Endodermal cell (in vitro differentiated cells): ENCODE measurements around the gene CDC123. TPM values are rescaled to one million over a fixed set of nuclear protein-coding genes. Genes with fewer than 3 reads are reported as not detected.
"Not testable (repeated sequence)": the region's sequence is repeated elsewhere in the genome, so short reads cannot be mapped to it uniquely, and the experiment has no call there.

ENCODE experiments used
- DNase-seq: peaks from one replicate; pipeline ENCODE4 v3.0.0-alpha.2; 2017
- H3K27ac ChIP-seq: 2 replicates; pipeline ENCODE4 v1.5.1; 2013; ENCODE audit warnings: mild to moderate bottlenecking, low read depth, low read length, moderate library complexity
- H3K27me3 ChIP-seq: 2 replicates; pipeline ENCODE4 v1.6.1; 2013; ENCODE audit warnings: mild to moderate bottlenecking, low read length, moderate library complexity; ENCODE audit not compliant: insufficient read depth, control insufficient read depth, poor library complexity, severe bottlenecking
- H3K36me3 ChIP-seq: 2 replicates; pipeline ENCODE4 v1.7.0; 2013; ENCODE audit warnings: mild to moderate bottlenecking, low read length, moderate library complexity; ENCODE audit not compliant: control insufficient read depth, insufficient read depth
- H3K4me1 ChIP-seq: one replicate; pipeline ENCODE4 v1.7.0; 2013; ENCODE audit warnings: low read length; ENCODE audit not compliant: control insufficient read depth, insufficient read depth
- H3K4me3 ChIP-seq: 2 replicates; pipeline ENCODE4 v1.5.1; 2013; ENCODE audit warnings: mild to moderate bottlenecking, low read length, moderate library complexity
- H3K9ac ChIP-seq: 2 replicates; pipeline ENCODE4 v1.6.1; 2013; ENCODE audit warnings: mild to moderate bottlenecking, low read length, moderate library complexity; ENCODE audit not compliant: poor library complexity, severe bottlenecking; ENCODE audit errors: extremely low read depth
- H3K9me3 ChIP-seq: 2 replicates; pipeline ENCODE4 v1.6.1; 2013; ENCODE audit warnings: mild to moderate bottlenecking, low read length, moderate library complexity; ENCODE audit not compliant: control insufficient read depth
- H3K27ac Mint-ChIP-seq: 2 replicates; pipeline ENCODE4 v1.8.0; 2020; ENCODE audit warnings: mixed read lengths
- H3K27me3 Mint-ChIP-seq: 2 replicates; pipeline ENCODE4 v1.8.0; 2021; ENCODE audit warnings: mild to moderate bottlenecking, mixed read lengths; ENCODE audit not compliant: insufficient read depth
- H3K36me3 Mint-ChIP-seq: 2 replicates; pipeline ENCODE4 v1.8.0; 2020; ENCODE audit warnings: low read depth, mixed read lengths
- H3K4me1 Mint-ChIP-seq: 2 replicates; pipeline ENCODE4 v1.8.0; 2020; ENCODE audit warnings: mixed read lengths
- H3K4me3 Mint-ChIP-seq: 2 replicates; pipeline ENCODE4 v1.8.0; 2020; ENCODE audit warnings: mild to moderate bottlenecking, moderate library complexity, mixed read lengths
- H3K9me3 Mint-ChIP-seq: 2 replicates; pipeline ENCODE4 v1.8.0; 2020; ENCODE audit warnings: mild to moderate bottlenecking, mixed read lengths
- WGBS, 2 experiments: methylation state at CpG; one replicate each; pipeline versions ENCODE4 v1.1.5 to v1.1.7; 2013; ENCODE audit warnings: missing lambda C conversion rate in 2 of 2, mixed read lengths in 1 of 2; ENCODE audit not compliant: insufficient coverage in 1 of 2, insufficient read length in 1 of 2; 5-methylcytosine and 5-hydroxymethylcytosine counted together
- total RNA-seq, 2 donors: library from RNA; stranded (reverse); fragmentation: NEBNext Ultra II Directional in 1 of 2; extraction: Animal tissue kit (Norgen Biotek cat#: 25700) in 1 of 2; gene quantifications; 2 replicates in 1 of 2; 3 replicates in 1 of 2; pipeline ENCODE4 v1.2.1, GENCODE V29; 2021
- TF ChIP-seq, protein P1 (sequence below): fragments of 200-600 bp; sonication (generic); conservative IDR thresholded peaks from 2 replicates; pipeline ENCODE4 v1.5.0; 2021; ENCODE audit warnings: antibody characterized with exemption, mild to moderate bottlenecking

Gene CDC123
- total RNA-seq, 2 donors from 2014 or later: 104 to 123 TPM

DNA sequence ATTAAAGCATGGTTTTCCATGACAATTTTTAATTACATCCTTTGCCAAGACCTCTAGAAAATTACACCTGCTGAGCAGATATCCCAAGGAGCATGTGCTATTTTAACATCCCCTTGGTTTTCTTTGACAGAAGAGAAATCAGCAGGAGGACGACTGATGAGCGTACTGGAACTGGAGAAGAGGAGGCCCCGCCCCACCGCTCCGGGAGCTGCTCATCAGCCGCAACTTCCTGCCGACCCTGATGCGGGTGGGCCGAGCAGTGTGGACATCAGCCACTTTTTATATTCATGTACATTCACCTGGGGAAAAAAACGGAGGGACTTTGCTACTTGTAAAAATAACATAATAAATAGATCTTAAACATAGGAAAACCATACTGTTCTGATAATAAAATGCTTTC lies 54.2 kb downstream of the CDC123 start:
- no peak for DNase-seq
- Histone ChIP-seq H3K36me3 (peaks cover 33% of the 10 kb centered on the region), H3K4me1 (no peaks in the 10 kb centered on the region), H3K4me3 (no peak overlapping the region), H3K27ac (no peak overlapping the region), H3K27me3 (no peaks in the 10 kb centered on the region), H3K9ac (no peak overlapping the region), H3K9me3 (no peaks in the 10 kb centered on the region)
- TF ChIP-seq, protein P1, sequence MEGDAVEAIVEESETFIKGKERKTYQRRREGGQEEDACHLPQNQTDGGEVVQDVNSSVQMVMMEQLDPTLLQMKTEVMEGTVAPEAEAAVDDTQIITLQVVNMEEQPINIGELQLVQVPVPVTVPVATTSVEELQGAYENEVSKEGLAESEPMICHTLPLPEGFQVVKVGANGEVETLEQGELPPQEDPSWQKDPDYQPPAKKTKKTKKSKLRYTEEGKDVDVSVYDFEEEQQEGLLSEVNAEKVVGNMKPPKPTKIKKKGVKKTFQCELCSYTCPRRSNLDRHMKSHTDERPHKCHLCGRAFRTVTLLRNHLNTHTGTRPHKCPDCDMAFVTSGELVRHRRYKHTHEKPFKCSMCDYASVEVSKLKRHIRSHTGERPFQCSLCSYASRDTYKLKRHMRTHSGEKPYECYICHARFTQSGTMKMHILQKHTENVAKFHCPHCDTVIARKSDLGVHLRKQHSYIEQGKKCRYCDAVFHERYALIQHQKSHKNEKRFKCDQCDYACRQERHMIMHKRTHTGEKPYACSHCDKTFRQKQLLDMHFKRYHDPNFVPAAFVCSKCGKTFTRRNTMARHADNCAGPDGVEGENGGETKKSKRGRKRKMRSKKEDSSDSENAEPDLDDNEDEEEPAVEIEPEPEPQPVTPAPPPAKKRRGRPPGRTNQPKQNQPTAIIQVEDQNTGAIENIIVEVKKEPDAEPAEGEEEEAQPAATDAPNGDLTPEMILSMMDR: no peak
- Mint-ChIP-seq H3K27me3 (no peaks in the 10 kb centered on the region), H3K4me1 (no peaks in the 10 kb centered on the region), H3K27ac (no peak overlapping the region), H3K4me3 (no peak overlapping the region), H3K9me3 (no peaks in the 10 kb centered on the region), H3K36me3 (peaks cover 57% of the 10 kb centered on the region)
- 88 to 94% methylated on average over 4 to 9 of the region's 10 CpGs for WGBS, 2 experiments

DNA sequence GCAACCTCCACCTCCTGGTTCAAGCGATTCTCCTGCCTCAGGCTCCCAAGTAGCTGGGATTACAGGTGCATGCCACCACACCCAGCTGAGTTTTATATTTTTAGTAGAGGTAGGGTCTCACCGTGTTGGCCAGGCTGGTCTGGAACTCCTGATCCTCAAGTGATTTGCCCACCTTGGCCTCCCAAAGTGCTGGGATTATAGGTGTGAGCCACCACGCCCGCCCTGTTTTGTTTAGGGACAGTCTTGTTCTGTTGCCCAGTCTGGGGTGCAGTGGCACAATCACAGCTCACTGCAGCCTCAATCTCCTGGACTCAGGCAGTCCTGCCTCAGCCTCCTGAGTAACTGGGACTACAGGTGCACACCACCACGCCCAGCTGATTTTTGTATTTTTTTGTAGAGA lies 54.7 kb downstream of the CDC123 start:
- not testable (repeated sequence) for H3K4me3 Mint-ChIP-seq, H3K4me1 Mint-ChIP-seq
- H3K36me3 Mint-ChIP-seq: peaks cover 54% of the 10 kb centered on the region

DNA sequence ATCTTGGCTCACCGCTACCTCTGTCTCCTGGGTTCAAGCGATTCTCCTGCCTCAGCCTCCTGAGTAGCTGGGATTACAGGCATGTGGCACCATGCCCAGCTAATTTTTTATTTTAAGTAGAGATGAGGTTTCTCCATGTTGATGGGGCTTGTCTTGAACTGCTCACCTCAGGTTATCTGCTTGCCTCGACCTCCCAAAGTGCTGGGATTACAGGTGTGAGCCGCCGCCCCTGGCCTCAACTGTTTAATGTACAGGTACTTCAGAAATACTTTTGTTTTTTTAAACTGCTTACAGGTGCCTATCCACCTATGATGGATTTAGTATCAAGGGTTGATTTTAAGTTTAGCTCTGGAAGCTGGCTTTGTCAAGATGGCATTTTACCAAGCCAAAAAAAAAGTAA lies 55.6 kb downstream of the CDC123 start:
- Mint-ChIP-seq H3K4me3 (no peak overlapping the region), H3K27me3 (no peaks in the 10 kb centered on the region), H3K36me3 (peaks cover 45% of the 10 kb centered on the region), H3K27ac (no peak overlapping the region), H3K4me1 (no peaks in the 10 kb centered on the region), H3K9me3 (no peaks in the 10 kb centered on the region)
- TF ChIP-seq, protein P1: no peak
- Histone ChIP-seq H3K9me3 (no peaks in the 10 kb centered on the region), H3K36me3 (peaks cover 23% of the 10 kb centered on the region), H3K4me3 (no peak overlapping the region), H3K9ac (no peak overlapping the region), H3K27me3 (no peaks in the 10 kb centered on the region), H3K4me1 (no peaks in the 10 kb centered on the region), H3K27ac (no peak overlapping the region)
- DNase-seq: no peak
- 91 to 100% methylated on average over 1 to 5 of the region's 5 CpGs for WGBS, 2 experiments

More for the DNA sequence above, 54.7 kb downstream of the CDC123 start:
- not testable (repeated sequence) for H3K27ac Mint-ChIP-seq, H3K27ac ChIP-seq, H3K9me3 ChIP-seq, H3K9me3 Mint-ChIP-seq, H3K27me3 Mint-ChIP-seq, H3K4me3 ChIP-seq, DNase-seq, H3K4me1 ChIP-seq, H3K27me3 ChIP-seq, H3K9ac ChIP-seq
- 94 to 96% methylated on average over 4 to 5 of the region's 5 CpGs for WGBS, 2 experiments
- H3K36me3 ChIP-seq: peaks cover 29% of the 10 kb centered on the region
